HCT116 (cell line): ENCODE measurements around the gene POMGNT1. TPM values are rescaled to one million over a fixed set of nuclear protein-coding genes. Genes with fewer than 3 reads are reported as not detected.

Source experiments
- ATAC-seq: fragments of 200-7000 bp; cut with Tn5 transposase; 2 replicates; pipeline ENCODE4 v1.9.1; 2020; ENCODE audit warnings: mild to moderate bottlenecking, moderate library complexity
- BruUV-seq: library from RNA; stranded (reverse); fragments of 400-500 nt; replicated peaks from 2 replicates; lab custom pipeline; 2021; lab: Mats Ljungman, UMichigan
- CTCF ChIA-PET: fragments of 300-600 bp; sonication (Branson Sonifier 250); formaldehyde crosslinking; loops from one replicate; lab custom pipeline; 2021; ENCODE audit warnings: antibody characterized with exemption; lab: Charles Lee
- POLR2A ChIA-PET: fragments of 300-600, 350-600 bp; sonication (Branson Sonifier 250); formaldehyde crosslinking; loops from one replicate; lab custom pipeline; 2021; ENCODE audit warnings: antibody characterized with exemption; lab: Charles Lee
- RAD21 ChIA-PET, 2 experiments: fragments of 300-600 bp; sonication (Branson Sonifier 250); formaldehyde crosslinking; loops; one replicate each; lab custom pipeline; 2023; ENCODE audit warnings: low total read pairs in 2 of 2; ENCODE audit not compliant: uncharacterized antibody in 2 of 2, unreplicated experiment in 2 of 2, low non-redundant PET in 1 of 2; lab: Charles Lee
- DNase-seq: peaks from one replicate; pipeline ENCODE4 v3.0.0-alpha.2; 2010; ENCODE audit warnings: low read depth, low spot score
- H2AFZ ChIP-seq: fragments of 200-600 bp; shearing (Covaris generic), sonication (generic); 2 replicates; pipeline ENCODE4 v1.6.1; 2017; ENCODE audit warnings: low read depth, mixed run types, mixed read lengths, antibody characterized with exemption, low read length; ENCODE audit not compliant: poor library complexity, severe bottlenecking
- H3K27ac ChIP-seq: 2 replicates; pipeline ENCODE4 v1.5.1; 2012; ENCODE audit warnings: low read depth, low read length
- H3K27me3 ChIP-seq: fragments of 200-600 bp; sonication (generic); 2 replicates; pipeline ENCODE4 v1.6.1; 2016; ENCODE audit warnings: mixed run types, low read length, mixed read lengths; ENCODE audit not compliant: insufficient read depth
- H3K36me3 ChIP-seq, 2 experiments: fragments of 200-500 bp in 1 of 2; fragments of 200-600 bp in 1 of 2; sonication (Bioruptor generic) in 1 of 2; sonication (generic) in 1 of 2; 2 replicates each; pipeline versions ENCODE4 v1.5.1 to v1.6.1; 2014 to 2016; ENCODE audit warnings: low read length in 2 of 2, inconsistent platforms in 1 of 2, mixed read lengths in 1 of 2, mixed run types in 1 of 2; ENCODE audit not compliant: insufficient read depth in 2 of 2, control insufficient read depth in 1 of 2
- H3K4me1 ChIP-seq, 2 experiments: fragments of 200-600 bp in 1 of 2; sonication (generic) in 1 of 2; 2 replicates each; pipeline versions ENCODE4 v1.5.1 to v1.6.1; 2012 to 2017; ENCODE audit warnings: low read length in 2 of 2, inconsistent platforms in 1 of 2, mild to moderate bottlenecking in 1 of 2, mixed read lengths in 1 of 2, mixed run types in 1 of 2, moderate library complexity in 1 of 2; ENCODE audit not compliant: insufficient read depth in 2 of 2, control insufficient read depth in 1 of 2
- H3K4me2 ChIP-seq: fragments of 200-600 bp; sonication (generic); 2 replicates; pipeline ENCODE4 v1.6.1; 2017; ENCODE audit warnings: mixed run types, low read length, mixed read lengths
- H3K4me3 ChIP-seq, 2 experiments: fragments of 200-600 bp in 1 of 2; sonication (generic) in 1 of 2; replicated peaks in 1 of 2; 2 replicates each; pipeline ENCODE4 v1.5.1; 2011 to 2016; ENCODE audit warnings: low read length in 2 of 2, control low read depth in 1 of 2, low read depth in 1 of 2, mild to moderate bottlenecking in 1 of 2, mixed read lengths in 1 of 2, mixed run types in 1 of 2
- H3K79me2 ChIP-seq: fragments of 200-600 bp; sonication (generic); 2 replicates; pipeline ENCODE4 v1.6.1; 2017; ENCODE audit warnings: mild to moderate bottlenecking, mixed run types, low read length, moderate library complexity, mixed read lengths; ENCODE audit not compliant: insufficient read depth
- H3K9ac ChIP-seq: fragments of 200-600 bp; sonication (generic); 2 replicates; pipeline ENCODE4 v1.6.1; 2016; ENCODE audit warnings: low read length, mixed read lengths
- H3K9me2 ChIP-seq: fragments of 200-600 bp; sonication (generic), shearing (Covaris generic); 2 replicates; pipeline ENCODE4 v1.6.1; 2017; ENCODE audit warnings: mixed run types, mild to moderate bottlenecking, moderate library complexity; ENCODE audit not compliant: insufficient read depth
- H3K9me3 ChIP-seq, 2 experiments: fragments of 200-500 bp in 1 of 2; fragments of 200-600 bp in 1 of 2; sonication (Bioruptor generic) in 1 of 2; sonication (generic) in 1 of 2; 2 replicates each; pipeline ENCODE4 v1.6.1; 2014 to 2017; ENCODE audit warnings: low read length in 2 of 2, mixed read lengths in 2 of 2, inconsistent platforms in 1 of 2, low read depth in 1 of 2, mild to moderate bottlenecking in 1 of 2, mixed run types in 1 of 2, moderate library complexity in 1 of 2; ENCODE audit not compliant: control insufficient read depth in 1 of 2, insufficient read depth in 1 of 2
- H4K20me1 ChIP-seq: fragments of 200-600 bp; sonication (generic), shearing (Covaris generic); 2 replicates; pipeline ENCODE4 v1.6.1; 2017; ENCODE audit warnings: mixed run types, mild to moderate bottlenecking, moderate library complexity; ENCODE audit not compliant: insufficient read depth
- CEBPB ChIP-seq: IDR thresholded peaks from 2 replicates; pipeline ENCODE4 v1.6.1; 2012; ENCODE audit warnings: low read depth
- EGR1 ChIP-seq: IDR thresholded peaks from 2 replicates; pipeline ENCODE4 v1.6.1; 2012; ENCODE audit warnings: low read depth
- EZH2phosphoT487 ChIP-seq: fragments of 200-600 bp; IDR thresholded peaks from 2 replicates; pipeline ENCODE4 v1.6.1; 2018; ENCODE audit warnings: antibody characterized with exemption, borderline replicate concordance
- FOSL1 ChIP-seq: IDR thresholded peaks from 2 replicates; pipeline ENCODE4 v1.6.1; 2012; ENCODE audit warnings: low read depth
- MAX ChIP-seq: IDR thresholded peaks from 2 replicates; pipeline ENCODE4 v1.6.1; 2012
- POLR2AphosphoS5 ChIP-seq: IDR thresholded peaks from 2 replicates; pipeline ENCODE4 v1.6.1; 2011; ENCODE audit warnings: mild to moderate bottlenecking, low read depth, low read length, moderate library complexity
- RAD21 ChIP-seq: IDR thresholded peaks from 2 replicates; pipeline ENCODE4 v1.6.1; 2012; ENCODE audit warnings: low read depth, mild to moderate bottlenecking
- REST ChIP-seq: IDR thresholded peaks from 2 replicates; pipeline ENCODE4 v1.6.1; 2012; ENCODE audit warnings: low read depth
- SP1 ChIP-seq: IDR thresholded peaks from 2 replicates; pipeline ENCODE4 v1.6.1; 2012; ENCODE audit warnings: low read depth
- TCF7L2 ChIP-seq: IDR thresholded peaks from 2 replicates; pipeline ENCODE4 v1.7.0; 2011; ENCODE audit warnings: borderline replicate concordance, inconsistent platforms; ENCODE audit not compliant: insufficient read depth, insufficient read length; ENCODE audit errors: extremely low read depth
- YY1 ChIP-seq: IDR thresholded peaks from 2 replicates; pipeline ENCODE4 v1.6.1; 2011; ENCODE audit warnings: low read length, low read depth, moderate library complexity, mild to moderate bottlenecking; ENCODE audit not compliant: insufficient replicate concordance; ENCODE audit errors: extremely low read depth
- ZFX ChIP-seq: fragments of 450-650 bp; IDR thresholded peaks from 2 replicates; pipeline ENCODE4 v1.6.1; 2017
- intact Hi-C: fragments of 100-400 bp; cut with micrococcal nuclease; formaldehyde crosslinking; loops from 2 replicates; pipeline ENCODE4 v1.10.0; 2022
- total RNA-seq: library from RNA; stranded (reverse); gene quantifications from one replicate; pipeline ENCODE4 v1.2.1, GENCODE V29; 2021; ENCODE audit not compliant: unreplicated experiment
- TF ChIP-seq, protein P1 (sequence below), 3 experiments: fragments of 200-600 bp in 1 of 3; sonication (generic) in 1 of 3; IDR thresholded peaks in 2 of 3; conservative IDR thresholded peaks in 1 of 3; 2 replicates each; pipeline ENCODE4 v1.5.1; 2012 to 2017; ENCODE audit warnings: low read depth in 2 of 3, low read length in 2 of 3, antibody characterized with exemption in 1 of 3, borderline replicate concordance in 1 of 3, control low read depth in 1 of 3, mild to moderate bottlenecking in 1 of 3, mixed read lengths in 1 of 3, mixed run types in 1 of 3, moderate library complexity in 1 of 3; ENCODE audit not compliant: insufficient read depth in 1 of 3
- TF ChIP-seq, protein P2 (sequence below): IDR thresholded peaks from 2 replicates; pipeline ENCODE4 v1.6.1; 2012
- TF ChIP-seq, protein P3 (sequence below): IDR thresholded peaks from 2 replicates; pipeline ENCODE4 v1.6.1; 2011; ENCODE audit warnings: mild to moderate bottlenecking, low read length, moderate library complexity; ENCODE audit not compliant: insufficient replicate concordance; ENCODE audit errors: extremely low read depth

Gene POMGNT1
- total RNA-seq, 1 experiment from 2014 or later = 97.7 TPM

DNA sequence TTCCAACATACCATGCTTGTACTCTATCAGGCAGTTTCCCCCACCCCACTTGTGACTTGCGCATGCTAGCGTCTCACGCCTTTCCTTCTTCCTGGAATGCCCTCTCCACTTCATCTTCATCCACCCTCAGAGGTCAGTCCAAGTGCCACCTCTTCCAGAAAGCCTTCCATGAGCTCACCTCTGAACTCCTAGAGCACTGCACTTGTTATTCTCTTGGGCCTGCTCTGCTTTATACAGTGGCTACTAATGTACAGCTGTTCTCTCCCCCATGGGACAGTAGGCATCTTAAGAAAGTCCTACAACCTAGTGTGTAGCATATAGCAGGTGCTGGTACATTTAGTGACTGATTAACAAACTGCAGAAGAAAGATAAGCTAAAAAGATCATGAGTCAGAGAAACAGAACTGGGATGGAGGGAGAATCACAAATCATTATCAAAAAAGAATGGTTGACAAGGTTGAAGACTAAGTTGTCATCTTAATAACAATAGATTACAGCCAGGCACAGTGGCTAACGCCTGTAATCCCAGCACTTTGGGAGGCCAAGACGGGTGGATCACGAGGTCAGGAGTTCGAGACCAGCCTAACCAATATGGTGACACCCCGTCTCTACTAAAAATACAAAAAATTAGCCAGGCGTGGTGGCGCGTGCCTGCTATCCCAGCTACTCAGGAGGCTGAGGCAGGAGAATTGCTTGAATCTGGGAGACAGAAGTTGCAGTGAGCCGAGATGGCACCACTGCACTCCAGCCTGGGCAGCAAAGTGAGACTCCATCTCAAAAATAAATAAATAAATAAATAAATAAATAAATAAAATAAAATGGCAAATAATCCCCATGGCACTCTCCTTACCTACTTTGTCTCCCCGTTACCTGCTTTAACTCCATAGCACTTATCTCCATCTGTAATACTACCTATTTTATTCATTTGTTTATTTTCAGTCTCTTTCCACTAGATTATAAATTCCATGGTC is 39.6 kb downstream of the POMGNT1 start:
- H3K4me3 ChIP-seq = no peak overlapping the region
- H3K9ac ChIP-seq = no peak overlapping the region
- BruUV-seq = no TSS peak
- no peak overlapping the region for H3K27ac ChIP-seq
- POLR2A ChIA-PET = no interaction called here
- H2AFZ ChIP-seq = no peak overlapping the region
- ATAC-seq = no peak
- H3K4me2 ChIP-seq = no peak overlapping the region
- CTCF ChIA-PET = no interaction called here
- TF ChIP-seq REST = no peak
- TF ChIP-seq MAX = no peak
- TF ChIP-seq FOSL1 = no peak
- no peak for TF ChIP-seq EZH2phosphoT487
- TF ChIP-seq ZFX = no peak
- TF ChIP-seq, protein P1, sequence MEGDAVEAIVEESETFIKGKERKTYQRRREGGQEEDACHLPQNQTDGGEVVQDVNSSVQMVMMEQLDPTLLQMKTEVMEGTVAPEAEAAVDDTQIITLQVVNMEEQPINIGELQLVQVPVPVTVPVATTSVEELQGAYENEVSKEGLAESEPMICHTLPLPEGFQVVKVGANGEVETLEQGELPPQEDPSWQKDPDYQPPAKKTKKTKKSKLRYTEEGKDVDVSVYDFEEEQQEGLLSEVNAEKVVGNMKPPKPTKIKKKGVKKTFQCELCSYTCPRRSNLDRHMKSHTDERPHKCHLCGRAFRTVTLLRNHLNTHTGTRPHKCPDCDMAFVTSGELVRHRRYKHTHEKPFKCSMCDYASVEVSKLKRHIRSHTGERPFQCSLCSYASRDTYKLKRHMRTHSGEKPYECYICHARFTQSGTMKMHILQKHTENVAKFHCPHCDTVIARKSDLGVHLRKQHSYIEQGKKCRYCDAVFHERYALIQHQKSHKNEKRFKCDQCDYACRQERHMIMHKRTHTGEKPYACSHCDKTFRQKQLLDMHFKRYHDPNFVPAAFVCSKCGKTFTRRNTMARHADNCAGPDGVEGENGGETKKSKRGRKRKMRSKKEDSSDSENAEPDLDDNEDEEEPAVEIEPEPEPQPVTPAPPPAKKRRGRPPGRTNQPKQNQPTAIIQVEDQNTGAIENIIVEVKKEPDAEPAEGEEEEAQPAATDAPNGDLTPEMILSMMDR (IDR thresholded peaks at IDR 0.05 in 2 of 3, conservative IDR thresholded peaks at IDR 0.05 in 1 of 3; ENCODE audit: borderline replicate concordance in 1 of 3, insufficient read depth in 1 of 3, low read depth in 2 of 3, low read length in 2 of 3) = no peak
- TF ChIP-seq, protein P2, sequence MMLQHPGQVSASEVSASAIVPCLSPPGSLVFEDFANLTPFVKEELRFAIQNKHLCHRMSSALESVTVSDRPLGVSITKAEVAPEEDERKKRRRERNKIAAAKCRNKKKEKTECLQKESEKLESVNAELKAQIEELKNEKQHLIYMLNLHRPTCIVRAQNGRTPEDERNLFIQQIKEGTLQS = no peak
- no peak for TF ChIP-seq SP1
- no peak for TF ChIP-seq POLR2AphosphoS5
- TF ChIP-seq RAD21 = no peak
- TF ChIP-seq EGR1 = no peak
- TF ChIP-seq CEBPB = no peak
- TF ChIP-seq, protein P3, sequence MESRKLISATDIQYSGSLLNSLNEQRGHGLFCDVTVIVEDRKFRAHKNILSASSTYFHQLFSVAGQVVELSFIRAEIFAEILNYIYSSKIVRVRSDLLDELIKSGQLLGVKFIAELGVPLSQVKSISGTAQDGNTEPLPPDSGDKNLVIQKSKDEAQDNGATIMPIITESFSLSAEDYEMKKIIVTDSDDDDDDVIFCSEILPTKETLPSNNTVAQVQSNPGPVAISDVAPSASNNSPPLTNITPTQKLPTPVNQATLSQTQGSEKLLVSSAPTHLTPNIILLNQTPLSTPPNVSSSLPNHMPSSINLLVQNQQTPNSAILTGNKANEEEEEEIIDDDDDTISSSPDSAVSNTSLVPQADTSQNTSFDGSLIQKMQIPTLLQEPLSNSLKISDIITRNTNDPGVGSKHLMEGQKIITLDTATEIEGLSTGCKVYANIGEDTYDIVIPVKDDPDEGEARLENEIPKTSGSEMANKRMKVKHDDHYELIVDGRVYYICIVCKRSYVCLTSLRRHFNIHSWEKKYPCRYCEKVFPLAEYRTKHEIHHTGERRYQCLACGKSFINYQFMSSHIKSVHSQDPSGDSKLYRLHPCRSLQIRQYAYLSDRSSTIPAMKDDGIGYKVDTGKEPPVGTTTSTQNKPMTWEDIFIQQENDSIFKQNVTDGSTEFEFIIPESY = no peak
- TF ChIP-seq YY1 = no peak
- TF ChIP-seq TCF7L2 = no peak
- no peaks in the 10 kb centered on the region for H3K79me2 ChIP-seq
- H3K36me3 ChIP-seq = no peaks in the 10 kb centered on the region
- H3K4me1 ChIP-seq = no peaks in the 10 kb centered on the region
- H4K20me1 ChIP-seq = no peaks in the 10 kb centered on the region
- RAD21 ChIA-PET = no interaction called here
- no peaks in the 10 kb centered on the region for H3K9me2 ChIP-seq
- intact Hi-C loops = no loop called here
- no peak for DNase-seq
- no peaks in the 10 kb centered on the region for H3K9me3 ChIP-seq
- no peaks in the 10 kb centered on the region for H3K27me3 ChIP-seq
